ENCODE measurements around the gene ACER3.
"Not testable (repeated sequence)": the region's sequence is repeated elsewhere in the genome, so short reads cannot be mapped to it uniquely, and the experiment has no call there.

DNA sequence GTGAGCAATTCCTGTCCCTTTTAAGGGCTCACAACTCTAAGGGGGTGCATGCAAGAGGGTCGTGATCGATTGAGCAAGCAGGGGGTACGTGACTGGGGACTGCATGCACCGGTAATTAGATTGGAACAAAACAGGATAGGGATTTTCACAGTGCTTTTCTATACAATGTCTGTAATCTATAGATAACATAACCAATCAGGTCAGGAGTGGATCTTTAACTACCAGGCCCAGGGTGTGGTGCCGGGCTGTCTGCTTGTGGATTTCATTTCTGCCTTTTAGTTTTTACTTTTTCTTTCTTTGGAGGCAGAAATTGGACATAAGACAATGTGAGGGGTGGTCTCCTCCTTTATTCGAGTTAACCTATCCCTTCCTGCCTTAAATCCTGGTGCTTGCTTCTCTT lies 40.9 kb downstream of the ACER3 start:
- not testable (repeated sequence) for TF ChIP-seq POLR2A (IDR thresholded peaks at IDR 0.05)
- TF ChIP-seq, protein P1, sequence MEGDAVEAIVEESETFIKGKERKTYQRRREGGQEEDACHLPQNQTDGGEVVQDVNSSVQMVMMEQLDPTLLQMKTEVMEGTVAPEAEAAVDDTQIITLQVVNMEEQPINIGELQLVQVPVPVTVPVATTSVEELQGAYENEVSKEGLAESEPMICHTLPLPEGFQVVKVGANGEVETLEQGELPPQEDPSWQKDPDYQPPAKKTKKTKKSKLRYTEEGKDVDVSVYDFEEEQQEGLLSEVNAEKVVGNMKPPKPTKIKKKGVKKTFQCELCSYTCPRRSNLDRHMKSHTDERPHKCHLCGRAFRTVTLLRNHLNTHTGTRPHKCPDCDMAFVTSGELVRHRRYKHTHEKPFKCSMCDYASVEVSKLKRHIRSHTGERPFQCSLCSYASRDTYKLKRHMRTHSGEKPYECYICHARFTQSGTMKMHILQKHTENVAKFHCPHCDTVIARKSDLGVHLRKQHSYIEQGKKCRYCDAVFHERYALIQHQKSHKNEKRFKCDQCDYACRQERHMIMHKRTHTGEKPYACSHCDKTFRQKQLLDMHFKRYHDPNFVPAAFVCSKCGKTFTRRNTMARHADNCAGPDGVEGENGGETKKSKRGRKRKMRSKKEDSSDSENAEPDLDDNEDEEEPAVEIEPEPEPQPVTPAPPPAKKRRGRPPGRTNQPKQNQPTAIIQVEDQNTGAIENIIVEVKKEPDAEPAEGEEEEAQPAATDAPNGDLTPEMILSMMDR (IDR thresholded peaks at IDR 0.05), result not testable (repeated sequence)

All from thyroid gland (tissue), 4 donors.